ENCODE measurements around the gene OR5V1. TPM values are rescaled to one million over a fixed set of nuclear protein-coding genes. Genes with fewer than 3 reads are reported as not detected.
"Not testable (repeated sequence)": the region's sequence is repeated elsewhere in the genome, so short reads cannot be mapped to it uniquely, and the experiment has no call there.

Gene OR5V1
- total RNA-seq, 1 experiment from 2014 or later: not detected

- Mint-ChIP-seq H3K4me3 (ENCODE audit: low read depth, unreplicated experiment) (no peak overlapping the region), H3K27ac (ENCODE audit: unreplicated experiment) (no peak overlapping the region), H3K36me3 (ENCODE audit: insufficient read depth, unreplicated experiment) (no peaks in the 10 kb centered on the region), H3K4me1 (ENCODE audit: low read depth, unreplicated experiment) (no peaks in the 10 kb centered on the region), H3K27me3 (ENCODE audit: unreplicated experiment) (no peaks in the 10 kb centered on the region), H3K9me3 (ENCODE audit: low read depth, unreplicated experiment) (peaks cover 6% of the 10 kb centered on the region)
- BruUV-seq (replicated peaks): no TSS peak
- no peak for DNase-seq
- TF ChIP-seq CTCF (IDR thresholded peaks at IDR 0.05; ENCODE audit: unreplicated experiment): no peak
- intact Hi-C loops (cut with micrococcal nuclease; ENCODE audit: unreplicated experiment): no loop called here
- CTCF ChIA-PET: no interaction called here
Measured at GRCh38 chr6:29332676-29333075, 36.0 kb downstream of the OR5V1 start.

GRCh38 chr6:29325777-29326176 lies 42.9 kb downstream of the OR5V1 start:
- CTCF ChIA-PET: no interaction called here
- Mint-ChIP-seq H3K4me1 (ENCODE audit: low read depth, unreplicated experiment) (no peaks in the 10 kb centered on the region), H3K4me3 (ENCODE audit: low read depth, unreplicated experiment) (no peak overlapping the region), H3K27ac (ENCODE audit: unreplicated experiment) (no peak overlapping the region), H3K36me3 (ENCODE audit: insufficient read depth, unreplicated experiment) (no peaks in the 10 kb centered on the region), H3K27me3 (ENCODE audit: unreplicated experiment) (no peaks in the 10 kb centered on the region), H3K9me3 (ENCODE audit: low read depth, unreplicated experiment) (peaks cover 5% of the 10 kb centered on the region)
- no peak for TF ChIP-seq CTCF (IDR thresholded peaks at IDR 0.05; ENCODE audit: unreplicated experiment)
- no TSS peak for BruUV-seq (replicated peaks)
- intact Hi-C loops (cut with micrococcal nuclease; ENCODE audit: unreplicated experiment): no loop called here
- DNase-seq: no peak

GRCh38 chr6:29323332-29323731 lies 45.3 kb downstream of the OR5V1 start:
- H3K9me3 Mint-ChIP-seq (ENCODE audit: low read depth, unreplicated experiment); H3K27ac Mint-ChIP-seq (ENCODE audit: unreplicated experiment); H3K27me3 Mint-ChIP-seq (ENCODE audit: unreplicated experiment); DNase-seq; intact Hi-C loops (cut with micrococcal nuclease; ENCODE audit: unreplicated experiment); CTCF ChIA-PET; H3K4me3 Mint-ChIP-seq (ENCODE audit: low read depth, unreplicated experiment); H3K36me3 Mint-ChIP-seq (ENCODE audit: insufficient read depth, unreplicated experiment); BruUV-seq (replicated peaks); H3K4me1 Mint-ChIP-seq (ENCODE audit: low read depth, unreplicated experiment): not testable (repeated sequence)

- DNase-seq: no peak
- no peak for TF ChIP-seq CTCF (IDR thresholded peaks at IDR 0.05; ENCODE audit: unreplicated experiment)
- Mint-ChIP-seq H3K27ac (ENCODE audit: unreplicated experiment) (no peak overlapping the region), H3K9me3 (ENCODE audit: low read depth, unreplicated experiment) (peaks cover 5% of the 10 kb centered on the region), H3K36me3 (ENCODE audit: insufficient read depth, unreplicated experiment) (no peaks in the 10 kb centered on the region), H3K4me3 (ENCODE audit: low read depth, unreplicated experiment) (no peak overlapping the region), H3K27me3 (ENCODE audit: unreplicated experiment) (no peaks in the 10 kb centered on the region), H3K4me1 (ENCODE audit: low read depth, unreplicated experiment) (no peaks in the 10 kb centered on the region)
- CTCF ChIA-PET: no interaction called here
- intact Hi-C loops (cut with micrococcal nuclease; ENCODE audit: unreplicated experiment): loop anchor here (1.0 kb wide), 1 partner anchor 41 kb away; no protein-coding TSS in a partner anchor
- BruUV-seq (replicated peaks): no TSS peak
Measured at GRCh38 chr6:29319931-29320330, 48.7 kb downstream of the OR5V1 start.

Other genes starting within 250 kb of the OR5V1 start
- gene OR2J2, start 198.0 kb downstream of the OR5V1 start, total RNA-seq (2022): not detected in 2 replicates
- gene OR14J1, start 67.2 kb downstream of the OR5V1 start, total RNA-seq (2022): not detected in 2 replicates
- not detected in 2 replicates for gene OR12D3, start 6.4 kb upstream of the OR5V1 start, total RNA-seq (2022)
- not detected in 2 replicates for gene OR12D2, start 26.8 kb upstream of the OR5V1 start, total RNA-seq (2022)
- gene OR12D1, start 46.1 kb upstream of the OR5V1 start, total RNA-seq (2022): not detected in 2 replicates
- gene OR10C1, start 70.4 kb upstream of the OR5V1 start, total RNA-seq (2022): not detected in 2 replicates
- gene OR11A1, start 88.2 kb upstream of the OR5V1 start, total RNA-seq (2022): not detected in 2 replicates
- not detected in 2 replicates for gene OR2H1, start 88.3 kb upstream of the OR5V1 start, total RNA-seq (2022)
- gene MAS1L, start 119.1 kb upstream of the OR5V1 start, total RNA-seq (2022): not detected in 2 replicates
- 74.0 and 82.8 TPM in 2 replicates for gene UBD, start 190.9 kb upstream of the OR5V1 start, total RNA-seq (2022)
- not detected in 2 replicates for gene OR2H2, start 216.3 kb upstream of the OR5V1 start, total RNA-seq (2022)

Measured in Calu3 (cell line).